Right lobe of liver (tissue), 6 donors: ENCODE results near the gene LPIN3. TPM values are rescaled to one million over a fixed set of nuclear protein-coding genes. Genes with fewer than 3 reads are reported as not detected.

Source experiments
- ATAC-seq, 4 donors: fragments of 200-7000 bp; cut with Tn5 transposase; one replicate each; pipeline ENCODE4 v1.9.1; 2020; ENCODE audit warnings: mild to moderate bottlenecking in 4 of 4, moderate library complexity in 4 of 4
- DNase-seq, 3 donors: peaks; one replicate each; pipeline ENCODE4 v3.0.0-alpha.2; 2020
- H3K27ac ChIP-seq, 3 donors: fragments of 200-600 bp; one replicate each; pipeline ENCODE4 v1.8.0; 2022
- H3K27me3 ChIP-seq, 2 donors: fragments of 200-600 bp; one replicate each; pipeline ENCODE4 v1.8.0; 2022
- H3K36me3 ChIP-seq, 4 donors: fragments of 200-600 bp; sonication (generic) in 1 of 4; one replicate each; pipeline versions ENCODE4 v1.5.1 to v1.8.0; 2017 to 2022; ENCODE audit warnings: control low read depth in 1 of 4
- H3K4me1 ChIP-seq, 4 donors: fragments of 200-600 bp; sonication (generic) in 1 of 4; one replicate each; pipeline versions ENCODE4 v1.5.1 to v1.8.0; 2017 to 2022; ENCODE audit warnings: control low read depth in 1 of 4
- H3K4me3 ChIP-seq, 3 donors: fragments of 200-600 bp; one replicate each; pipeline ENCODE4 v1.8.0; 2022
- H3K9me3 ChIP-seq, 4 donors: fragments of 200-600 bp; sonication (generic) in 1 of 4; one replicate each; pipeline versions ENCODE4 v1.5.1 to v1.8.0; 2017 to 2022; ENCODE audit warnings: control low read depth in 1 of 4
- POLR2A ChIP-seq: fragments of 450-650 bp; IDR thresholded peaks from one replicate; pipeline ENCODE4 v1.6.1; 2017; ENCODE audit warnings: antibody characterized with exemption, mild to moderate bottlenecking
- WGBS: methylation state at CpG from one replicate; pipeline ENCODE4 v1.1.6; 2018; ENCODE audit warnings: low coverage, low lambda C conversion rate; ENCODE audit not compliant: insufficient coverage; ENCODE audit errors: missing lambda C conversion rate; 5-methylcytosine and 5-hydroxymethylcytosine counted together
- intact Hi-C, 2 donors: fragments of 100-400 bp; cut with DNase I; formaldehyde crosslinking; loops; one replicate each; pipeline versions ENCODE4 v1.11.2 to v1.14.1; 2022
- total RNA-seq, 6 experiments: library from RNA; depleted of rRNA in 2 of 6; stranded (reverse); fragments of >200 nt in 2 of 6; fragmentation: NEBNext Ultra II Directional in 3 of 6; extraction: Animal tissue kit (Norgen Biotek cat#: 25700) in 3 of 6; gene quantifications; one replicate each; pipeline versions ENCODE4 v1.1.0 to v1.2.4, GENCODE V29; 2016 to 2023
- TF ChIP-seq, protein P1 (sequence below), 4 donors: fragments of 200-600 bp in 3 of 4; fragments of 450-650 bp in 1 of 4; IDR thresholded peaks; one replicate each; pipeline versions ENCODE4 v1.5.1 to v1.8.0; 2016 to 2022; ENCODE audit warnings: antibody characterized with exemption in 4 of 4, mild to moderate bottlenecking in 2 of 4
- donor health status: DM: no; HTN: yes; CAD: no.
- donor health status: DM: no; HTN: no; CAD: no.
- donor health status: DM: no; HTN: no; CAD: no.
- donor health status: DM: no; HTN: yes; CAD: no.
- donor health status: DM: no; HTN: yes; CAD: no.

Gene LPIN3
- total RNA-seq, 6 experiments from 2014 or later = 8.4 to 44.7 (median 23.4) TPM

DNA sequence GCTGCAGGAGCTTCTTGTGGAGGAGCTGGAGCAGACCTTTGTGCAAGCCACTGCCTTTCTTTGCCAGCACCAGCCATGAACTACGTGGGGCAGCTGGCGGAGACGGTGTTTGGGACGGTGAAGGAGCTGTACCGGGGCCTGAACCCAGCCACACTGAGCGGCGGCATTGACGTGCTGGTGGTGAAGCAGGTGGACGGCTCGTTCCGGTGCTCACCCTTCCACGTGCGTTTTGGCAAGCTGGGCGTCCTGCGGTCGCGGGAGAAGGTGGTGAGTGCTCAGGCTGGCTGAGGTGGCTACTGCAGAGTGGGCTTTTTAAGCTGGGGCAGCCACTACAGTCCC, 5.1 kb downstream of the LPIN3 start:
- Histone ChIP-seq H3K4me1 (peaks cover 0 to 8% (median 2%) of the 10 kb centered on the region in 4 donors), H3K4me3 (no peak overlapping the region), H3K27me3 (no peaks in the 10 kb centered on the region), H3K27ac (no peak overlapping the region), H3K36me3 (peaks cover 0 to 30% (median 6%) of the 10 kb centered on the region in 4 donors), H3K9me3 (no peaks in the 10 kb centered on the region)
- ATAC-seq = no peak
- WGBS = 79% methylated on average over 8 of the region's 17 CpGs
- TF ChIP-seq, protein P1, sequence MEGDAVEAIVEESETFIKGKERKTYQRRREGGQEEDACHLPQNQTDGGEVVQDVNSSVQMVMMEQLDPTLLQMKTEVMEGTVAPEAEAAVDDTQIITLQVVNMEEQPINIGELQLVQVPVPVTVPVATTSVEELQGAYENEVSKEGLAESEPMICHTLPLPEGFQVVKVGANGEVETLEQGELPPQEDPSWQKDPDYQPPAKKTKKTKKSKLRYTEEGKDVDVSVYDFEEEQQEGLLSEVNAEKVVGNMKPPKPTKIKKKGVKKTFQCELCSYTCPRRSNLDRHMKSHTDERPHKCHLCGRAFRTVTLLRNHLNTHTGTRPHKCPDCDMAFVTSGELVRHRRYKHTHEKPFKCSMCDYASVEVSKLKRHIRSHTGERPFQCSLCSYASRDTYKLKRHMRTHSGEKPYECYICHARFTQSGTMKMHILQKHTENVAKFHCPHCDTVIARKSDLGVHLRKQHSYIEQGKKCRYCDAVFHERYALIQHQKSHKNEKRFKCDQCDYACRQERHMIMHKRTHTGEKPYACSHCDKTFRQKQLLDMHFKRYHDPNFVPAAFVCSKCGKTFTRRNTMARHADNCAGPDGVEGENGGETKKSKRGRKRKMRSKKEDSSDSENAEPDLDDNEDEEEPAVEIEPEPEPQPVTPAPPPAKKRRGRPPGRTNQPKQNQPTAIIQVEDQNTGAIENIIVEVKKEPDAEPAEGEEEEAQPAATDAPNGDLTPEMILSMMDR (IDR thresholded peaks at IDR 0.05) = no peak
- TF ChIP-seq POLR2A = no peak
- intact Hi-C loops = no loop called here
- DNase-seq = peak in 1 of 3 donors; percentile 51

DNA sequence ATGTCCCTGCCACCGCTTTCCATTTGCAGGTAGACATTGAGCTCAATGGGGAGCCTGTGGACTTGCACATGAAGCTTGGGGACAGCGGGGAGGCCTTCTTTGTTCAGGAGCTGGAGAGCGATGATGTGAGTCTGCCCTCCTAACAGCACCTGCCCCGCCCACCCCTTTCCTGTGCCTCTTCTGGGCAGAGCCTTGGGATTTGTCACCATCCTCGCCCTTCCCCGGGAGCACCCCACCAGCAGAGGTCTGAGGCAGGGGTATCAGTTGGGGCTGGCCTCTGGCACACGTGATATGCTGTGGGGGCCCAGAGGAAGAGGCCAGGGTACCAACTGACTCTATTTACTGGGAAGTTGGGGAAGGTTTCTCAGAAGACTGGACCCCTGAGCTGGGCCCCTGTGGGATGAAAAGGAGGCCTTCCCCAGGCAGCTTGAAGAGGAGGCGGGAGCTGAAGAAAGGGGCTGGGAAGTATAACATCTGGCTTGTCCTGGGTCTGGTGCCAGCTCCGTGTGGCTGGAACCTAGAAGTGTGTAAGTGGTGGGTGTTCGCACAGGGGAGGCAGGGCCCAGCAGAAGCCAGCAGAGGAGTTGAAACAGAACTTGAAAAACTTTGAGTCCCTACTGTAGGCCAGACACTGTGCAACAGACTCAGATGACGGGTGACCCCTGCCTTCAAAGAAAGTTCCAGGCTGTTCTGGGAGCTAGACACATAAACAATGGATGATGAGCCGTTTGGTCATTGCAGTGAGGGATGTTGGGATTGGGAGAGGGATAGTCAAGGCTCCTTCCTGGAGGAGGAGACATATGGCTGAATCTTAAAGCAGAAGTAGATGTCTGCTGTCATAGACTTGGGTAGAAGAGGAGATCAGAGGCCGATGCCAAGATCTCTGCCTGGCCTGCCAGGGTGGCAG, 7.2 kb downstream of the LPIN3 start:
- intact Hi-C loops = no loop called here
- H3K36me3 ChIP-seq = peaks cover 0 to 45% (median 13%) of the 10 kb centered on the region in 4 donors
- H3K9me3 ChIP-seq = no peaks in the 10 kb centered on the region
- ATAC-seq (no peak), DNase-seq (no peak)
- 63% methylated on average over 2 of the region's 13 CpGs for WGBS
- TF ChIP-seq, protein P1 (IDR thresholded peaks at IDR 0.05) = no peak
- TF ChIP-seq POLR2A = no peak
- no peaks in the 10 kb centered on the region for H3K27me3 ChIP-seq
- no peaks in the 10 kb centered on the region for H3K4me1 ChIP-seq
- no peak overlapping the region for H3K4me3 ChIP-seq
- H3K27ac ChIP-seq = no peak overlapping the region

DNA sequence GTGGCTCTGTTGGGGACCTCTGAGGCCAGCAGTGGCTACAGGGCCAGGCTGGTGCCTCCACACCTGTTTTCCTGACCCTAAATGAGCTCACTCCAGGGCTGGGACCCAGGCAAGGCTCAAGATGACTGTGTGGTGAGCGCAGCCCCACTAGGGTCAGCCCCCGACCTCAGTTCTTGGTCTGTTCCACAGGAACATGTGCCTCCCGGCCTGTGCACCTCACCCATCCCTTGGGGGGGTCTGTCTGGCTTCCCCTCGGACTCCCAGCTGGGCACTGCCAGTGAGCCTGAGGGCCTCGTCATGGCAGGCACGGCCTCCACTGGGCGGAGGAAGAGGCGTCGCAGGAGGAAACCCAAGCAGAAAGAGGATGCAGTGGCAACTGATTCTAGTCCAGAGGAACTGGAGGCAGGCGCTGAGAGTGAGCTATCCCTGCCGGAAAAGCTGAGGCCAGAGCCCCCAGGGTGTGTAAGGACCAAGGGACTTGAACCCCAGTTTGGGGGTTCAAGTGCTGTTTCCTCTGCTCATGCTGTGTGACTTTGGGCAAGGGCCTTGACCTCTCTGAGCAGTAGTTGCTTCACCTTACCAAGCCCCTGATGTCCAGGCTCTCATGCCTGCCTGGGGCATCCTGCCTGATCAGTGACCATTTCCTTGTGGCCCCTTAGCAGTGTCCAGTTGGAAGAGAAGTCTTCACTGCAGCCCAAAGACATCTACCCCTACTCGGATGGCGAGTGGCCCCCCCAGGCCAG, 8.0 kb downstream of the LPIN3 start:
- TF ChIP-seq, protein P1 (IDR thresholded peaks at IDR 0.05) = no peak
- TF ChIP-seq POLR2A = no peak
- Histone ChIP-seq H3K4me3 (no peak overlapping the region), H3K27ac (no peak overlapping the region), H3K36me3 (peaks cover 0 to 46% (median 15%) of the 10 kb centered on the region in 4 donors), H3K4me1 (no peaks in the 10 kb centered on the region), H3K27me3 (no peaks in the 10 kb centered on the region), H3K9me3 (no peaks in the 10 kb centered on the region)
- DNase-seq (no peak), ATAC-seq (no peak)
- WGBS = 75% methylated on average over 4 of the region's 13 CpGs
- intact Hi-C loops = no loop called here

DNA sequence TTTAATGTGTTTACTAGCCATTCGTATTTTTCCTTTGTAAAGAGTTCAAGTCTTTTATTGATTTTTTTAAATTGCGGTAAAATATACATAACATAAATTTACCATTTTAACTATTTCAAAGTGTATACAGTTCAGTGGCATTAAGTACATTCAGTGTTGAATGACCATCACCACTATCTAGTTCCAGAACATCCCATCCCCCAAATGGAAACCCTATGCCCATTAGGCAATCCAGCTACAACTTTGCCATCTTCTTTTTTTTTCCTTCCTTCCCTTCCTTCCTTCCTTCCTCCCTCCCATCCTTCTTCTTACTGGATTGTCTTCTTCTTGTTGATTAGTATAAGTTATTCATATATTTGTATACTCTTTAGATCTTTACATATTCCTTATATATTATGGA, 8.6 kb downstream of the LPIN3 start:
- no peaks in the 10 kb centered on the region for H3K27me3 ChIP-seq
- intact Hi-C loops = no loop called here
- no peak for ATAC-seq
- H3K27ac ChIP-seq = no peak overlapping the region
- 77% methylated on average over 2 of the region's 2 CpGs for WGBS
- H3K4me1 ChIP-seq = no peaks in the 10 kb centered on the region
- DNase-seq = no peak
- H3K9me3 ChIP-seq = no peaks in the 10 kb centered on the region
- H3K36me3 ChIP-seq = peaks cover 0 to 46% (median 15%) of the 10 kb centered on the region in 4 donors
- H3K4me3 ChIP-seq = no peak overlapping the region
- TF ChIP-seq, protein P1 (IDR thresholded peaks at IDR 0.05) = no peak
- TF ChIP-seq POLR2A = no peak
